ENCODE data around the gene TMEM132C. TPM values are rescaled to one million over a fixed set of nuclear protein-coding genes. Genes with fewer than 3 reads are reported as not detected.

TMEM132C gene
- polyA plus RNA-seq, 2 of the 4 experiments (the other 2 are of a cell fraction): not detected

- TF ChIP-seq NPAS2 (CRISPR knock-in tag; IDR thresholded peaks at IDR 0.05; ENCODE audit: borderline replicate concordance) (no peak), MAZ (IDR thresholded peaks at IDR 0.05; ENCODE audit: borderline replicate concordance, low read depth, low read length) (no peak)
These were observed 419.0 kb downstream of the TMEM132C start (continued) for GRCh38 chr12:128685903-128686475.

- CTCF ChIA-PET: no interaction called here
- TF ChIP-seq RNF2 (IDR thresholded peaks at IDR 0.05; ENCODE audit: borderline replicate concordance, low read depth) (no peak), HMGXB4 (CRISPR knock-in tag; IDR thresholded peaks at IDR 0.05; ENCODE audit: borderline replicate concordance) (no peak), CHD2 (IDR thresholded peaks at IDR 0.05; ENCODE audit: low read length, partially characterized antibody) (no peak), MAFK (IDR thresholded peaks at IDR 0.05; ENCODE audit: partially characterized antibody) (no peak), KDM5A (IDR thresholded peaks at IDR 0.05) (no peak), SMC3 (IDR thresholded peaks at IDR 0.05) (no peak), POLR2AphosphoS2 (conservative IDR thresholded peaks at IDR 0.05; ENCODE audit: low read length) (no peak), CBX8 (IDR thresholded peaks at IDR 0.05) (no peak), EHF (CRISPR knock-in tag; IDR thresholded peaks at IDR 0.05) (no peak), HDAC2 (IDR thresholded peaks at IDR 0.05) (no peak), FOXS1 (CRISPR knock-in tag; IDR thresholded peaks at IDR 0.05) (no peak), NFE2L2 (conservative IDR thresholded peaks at IDR 0.05; ENCODE audit: low read length) (no peak), TP53 (CRISPR knock-in tag; IDR thresholded peaks at IDR 0.05) (no peak), GATA3 (IDR thresholded peaks at IDR 0.05; ENCODE audit: borderline replicate concordance) (no peak), MYC (IDR thresholded peaks at IDR 0.05; ENCODE audit: borderline replicate concordance, low read length) (no peak), ZNF302 (CRISPR knock-in tag; IDR thresholded peaks at IDR 0.05) (no peak), MAX (IDR thresholded peaks at IDR 0.05) (no peak), HEYL (CRISPR knock-in tag; IDR thresholded peaks at IDR 0.05) (no peak), CTCF (IDR thresholded peaks at IDR 0.05) (no peak), JUN (IDR thresholded peaks at IDR 0.05) (no peak)
- WGBS (ENCODE audit: missing lambda C conversion rate): 5% methylated on average over 7 of the region's 7 CpGs
- no peak overlapping the region for H3K4me2 ChIP-seq
- H3K4me1 ChIP-seq: no peaks in the 10 kb centered on the region
- POLR2A ChIA-PET: no interaction called here
- no peak overlapping the region for H3K4me3 ChIP-seq
- H3K9me3 ChIP-seq: no peaks in the 10 kb centered on the region
- H3K27ac ChIP-seq: no peak overlapping the region
- ATAC-seq: no peak
- no peak for DNase-seq (ENCODE audit: low read depth in 1 of 2, low spot score in 1 of 2)
- no peak for FAIRE-seq
These were observed 420.9 kb downstream of the TMEM132C start for GRCh38 chr12:128687851-128688250.

GRCh38 chr12:128690641-128691040, 423.7 kb downstream of the TMEM132C start:
- H3K9me3 ChIP-seq: no peaks in the 10 kb centered on the region; the same call in 2 of the 3 replicates
- ChIA-PET CTCF (no interaction called here), POLR2A (no interaction called here)
- no peaks in the 10 kb centered on the region for H3K4me1 ChIP-seq
- no peak overlapping the region for H3K27ac ChIP-seq
- DNase-seq (ENCODE audit: low read depth in 1 of 2, low spot score in 1 of 2): no peak
- H3K4me3 ChIP-seq: no peak overlapping the region
- no peak overlapping the region for H3K4me2 ChIP-seq
- WGBS (ENCODE audit: missing lambda C conversion rate): 8% methylated on average over 2 of the region's 2 CpGs
- TF ChIP-seq ZC3H11A (IDR thresholded peaks at IDR 0.05) (no peak), FOSL2 (IDR thresholded peaks at IDR 0.05) (no peak), FOSL2 (CRISPR knock-in tag; IDR thresholded peaks at IDR 0.05) (no peak), ELK1 (IDR thresholded peaks at IDR 0.05; ENCODE audit: low read depth, low read length) (no peak), FOSB (CRISPR knock-in tag; IDR thresholded peaks at IDR 0.05) (no peak)
- ATAC-seq: no peak; a peak in 1 of 6 replicates
- no peak for FAIRE-seq
